ENCODE data around the gene RPL22L1. TPM values are rescaled to one million over a fixed set of nuclear protein-coding genes. Genes with fewer than 3 reads are reported as not detected.

Gene RPL22L1
- total and polyA plus RNA-seq, 7 experiments from 2014 or later, result 27.5 to 62.6 (median 43.5) TPM

- peaks cover 0 to 8% (median 0%) of the 10 kb centered on the region in 7 donors for H3K4me1 Mint-ChIP-seq
- no peaks in the 10 kb centered on the region for H3K4me1 ChIP-seq (ENCODE audit: control insufficient read depth in 2 of 2, insufficient read depth in 2 of 2, low read length in 2 of 2)
- POLR2A ChIA-PET, result no interaction called here
- H3K36me3 ChIP-seq (ENCODE audit: control insufficient read depth in 2 of 3, insufficient read depth in 3 of 3, low read length in 3 of 3), result no peaks in the 10 kb centered on the region
- no peaks in the 10 kb centered on the region for H3K27me3 ChIP-seq (ENCODE audit: control insufficient read depth in 2 of 2, insufficient read depth in 2 of 2, low read length in 2 of 2)
- no peak overlapping the region for H3K27ac ChIP-seq (ENCODE audit: low read depth, low read length)
- H3K36me3 Mint-ChIP-seq, result no peaks in the 10 kb centered on the region
- no peak overlapping the region for H3K4me3 Mint-ChIP-seq
- no peak overlapping the region for H3K4me3 ChIP-seq (ENCODE audit: low read length)
- intact Hi-C loops (cut with micrococcal nuclease), result no loop called here
- H3K27me3 Mint-ChIP-seq, result peaks cover 0 to 8% (median 4%) of the 10 kb centered on the region in 5 donors
- no peak overlapping the region for H3K27ac Mint-ChIP-seq
- no peak for ATAC-seq
- DNase-seq, result no peak
- CTCF ChIA-PET, result no interaction called here
- no peaks in the 10 kb centered on the region for H3K9me3 ChIP-seq (ENCODE audit: control insufficient read depth in 2 of 3, low read length in 3 of 3)
- H3K9me3 Mint-ChIP-seq, result no peaks in the 10 kb centered on the region
Observed at GRCh38 chr3:170815340-170815739, 54.7 kb downstream of the RPL22L1 start.

Other genes starting within 250 kb of the RPL22L1 start
- 1 to 10 TPM; 5.5 to 9.8 (median 7.4) TPM for gene EIF5A2, start 38.4 kb upstream of the RPL22L1 start, total RNA-seq
- 10 to 100 TPM in 1 of 2 donors, 1 to 10 TPM in 1; 9.6 to 11.3 TPM for gene EIF5A2, start 38.4 kb upstream of the RPL22L1 start, polyA plus RNA-seq
- gene SLC2A2, start 156.5 kb upstream of the RPL22L1 start, total RNA-seq, result not detected
- gene SLC2A2, start 156.5 kb upstream of the RPL22L1 start, polyA plus RNA-seq, result not detected